Panc1 (cell line): ENCODE data around the gene PIP5K1C. TPM values are rescaled to one million over a fixed set of nuclear protein-coding genes. Genes with fewer than 3 reads are reported as not detected.

Experiments used
- ATAC-seq: fragments of 200-7000 bp; cut with Tn5 transposase; 2 replicates; pipeline ENCODE4 v1.9.1; 2020; ENCODE audit warnings: mild to moderate bottlenecking, moderate library complexity
- BruUV-seq: library from RNA; stranded (reverse); fragments of 400-500 nt; replicated peaks from 2 replicates; lab custom pipeline; 2021; lab: Mats Ljungman, UMichigan
- CTCF ChIA-PET: fragments of 300-600 bp; sonication (Branson Sonifier 250); formaldehyde crosslinking; loops from one replicate; lab custom pipeline; 2022; ENCODE audit warnings: antibody characterized with exemption; lab: Charles Lee
- POLR2A ChIA-PET: fragments of 300-600 bp; sonication (Branson Sonifier 250); formaldehyde crosslinking; loops from one replicate; lab custom pipeline; 2022; ENCODE audit warnings: antibody characterized with exemption; lab: Charles Lee
- DNase-seq: peaks from one replicate; pipeline ENCODE4 v3.0.0-alpha.2; 2010; ENCODE audit warnings: low read depth, low spot score
- H3K27ac ChIP-seq: 2 replicates; pipeline ENCODE4 v1.5.1; 2011; ENCODE audit warnings: mild to moderate bottlenecking, low read length, inconsistent platforms
- H3K27me3 ChIP-seq: fragments of 200-500 bp; sonication (Bioruptor generic); 2 replicates; pipeline ENCODE4 v1.6.0; 2014; ENCODE audit warnings: low read length, inconsistent platforms; ENCODE audit not compliant: control insufficient read depth, insufficient read depth
- H3K36me3 ChIP-seq: fragments of 200-500 bp; sonication (Bioruptor generic); 2 replicates; pipeline ENCODE4 v1.5.1; 2014; ENCODE audit warnings: inconsistent platforms, mild to moderate bottlenecking, low read length, moderate library complexity; ENCODE audit not compliant: control insufficient read depth, insufficient read depth
- H3K4me1 ChIP-seq: 2 replicates; pipeline ENCODE4 v1.5.1; 2011; ENCODE audit warnings: inconsistent platforms, mild to moderate bottlenecking, low read length, moderate library complexity; ENCODE audit not compliant: control insufficient read depth, insufficient read depth
- H3K4me3 ChIP-seq, 2 experiments: 2 replicates each; pipeline ENCODE4 v1.5.1; 2011 to 2012; ENCODE audit warnings: low read depth in 2 of 2, low read length in 2 of 2, mild to moderate bottlenecking in 2 of 2, inconsistent platforms in 1 of 2, moderate library complexity in 1 of 2
- H3K9me3 ChIP-seq: fragments of 200-500 bp; sonication (Bioruptor generic); 2 replicates; pipeline ENCODE4 v1.5.1; 2014; ENCODE audit warnings: low read depth, mild to moderate bottlenecking, inconsistent platforms, low read length, moderate library complexity; ENCODE audit not compliant: control insufficient read depth, insufficient read depth
- CTCF ChIP-seq: fragments of 450-650 bp; IDR thresholded peaks from 2 replicates; pipeline ENCODE4 v1.5.1; 2017; ENCODE audit warnings: mild to moderate bottlenecking
- POLR2AphosphoS5 ChIP-seq: IDR thresholded peaks from 2 replicates; pipeline ENCODE4 v1.6.1; 2012; ENCODE audit warnings: mild to moderate bottlenecking, low read depth, low read length, moderate library complexity
- REST ChIP-seq, 2 experiments: IDR thresholded peaks; 2 replicates each; pipeline ENCODE4 v1.6.1; 2011 to 2012; ENCODE audit warnings: low read depth in 2 of 2, control low read depth in 1 of 2, low read length in 1 of 2, mild to moderate bottlenecking in 1 of 2, moderate library complexity in 1 of 2; ENCODE audit not compliant: insufficient read depth in 1 of 2
- SIN3A ChIP-seq: IDR thresholded peaks from 2 replicates; pipeline ENCODE4 v1.6.1; 2012; ENCODE audit warnings: low read depth, mild to moderate bottlenecking, low read length, moderate library complexity, borderline replicate concordance; ENCODE audit not compliant: insufficient read depth
- TCF7L2 ChIP-seq: IDR thresholded peaks from 2 replicates; pipeline ENCODE4 v1.6.1; 2011; ENCODE audit warnings: mild to moderate bottlenecking, low read depth, low read length, inconsistent platforms
- in situ Hi-C: cut with HindIII; loops from 2 replicates; pipeline ENCODE4 v1.10.0; 2016; ENCODE audit warnings: low sequenced_read_pairs, low pct_unique_long_range_greater_than_20kb
- intact Hi-C: fragments of 100-400 bp; cut with micrococcal nuclease; formaldehyde crosslinking; loops from one replicate; pipeline ENCODE4 v1.10.0; 2022; ENCODE audit not compliant: unreplicated experiment
- total RNA-seq: library from RNA; stranded (reverse); gene quantifications from one replicate; pipeline ENCODE4 v1.2.1, GENCODE V29; 2021; ENCODE audit not compliant: unreplicated experiment

The PIP5K1C gene
- total RNA-seq, 1 experiment from 2014 or later: 30.6 TPM

- intact Hi-C loops (no loop called here), in situ Hi-C loops (no loop called here)
- no peak overlapping the region for H3K27ac ChIP-seq
- no TSS peak for BruUV-seq
- peaks cover 7% of the 10 kb centered on the region; the same call in 1 of the 2 replicates for H3K4me1 ChIP-seq
- TF ChIP-seq CTCF: no peak
- TF ChIP-seq TCF7L2: no peak
- no peak for TF ChIP-seq SIN3A
- no peak for TF ChIP-seq POLR2AphosphoS5
- no peak for TF ChIP-seq REST (IDR thresholded peaks at IDR 0.05; ENCODE audit: insufficient read depth in 1 of 2, low read depth in 2 of 2, low read length in 1 of 2)
- ATAC-seq: no peak
- ChIA-PET CTCF (no interaction called here), POLR2A (no interaction called here)
- H3K27me3 ChIP-seq: no peaks in the 10 kb centered on the region
- no peak for DNase-seq
- no peaks in the 10 kb centered on the region for H3K36me3 ChIP-seq
- no peaks in the 10 kb centered on the region for H3K9me3 ChIP-seq
- H3K4me3 ChIP-seq: no peak overlapping the region
Observed at GRCh38 chr19:3670796-3671679, 29.2 kb downstream of the PIP5K1C start.

- Histone ChIP-seq H3K9me3 (no peaks in the 10 kb centered on the region), H3K27ac (no peak overlapping the region), H3K36me3 (no peaks in the 10 kb centered on the region), H3K4me3 (no peak overlapping the region), H3K4me1 (peaks cover 7% of the 10 kb centered on the region; the same call in 1 of the 2 replicates), H3K27me3 (no peaks in the 10 kb centered on the region)
- in situ Hi-C loops: no loop called here
- ATAC-seq (peak; percentile 26), DNase-seq (no peak)
- ChIA-PET CTCF (no interaction called here), POLR2A (no interaction called here)
- TF ChIP-seq REST (IDR thresholded peaks at IDR 0.05; ENCODE audit: insufficient read depth in 1 of 2, low read depth in 2 of 2, low read length in 1 of 2) (no peak), TCF7L2 (no peak), POLR2AphosphoS5 (no peak), SIN3A (no peak), CTCF (no peak)
- no TSS peak for BruUV-seq
- intact Hi-C loops: loop anchor here (5.0 kb wide), 1 partner anchor 37 kb away; the partner anchor contains the start of gene TJP3
Observed at GRCh38 chr19:3669947-3670795, 30.1 kb downstream of the PIP5K1C start.
